Liver (tissue), 9 donors: Measurements from ENCODE around the gene P3H1. TPM values are rescaled to one million over a fixed set of nuclear protein-coding genes. Genes with fewer than 3 reads are reported as not detected.

Experiments used
- DNase-seq: peaks from one replicate; pipeline ENCODE4 v3.0.0-alpha.2; 2017; ENCODE audit warnings: low spot score
- H3K27ac ChIP-seq, 2 donors: one replicate each; pipeline ENCODE4 v1.7.0; 2013; ENCODE audit warnings: inconsistent platforms in 2 of 2, low read length in 2 of 2, control low read depth in 1 of 2, low read depth in 1 of 2, mild to moderate bottlenecking in 1 of 2
- H3K27me3 ChIP-seq, 4 donors: one replicate each; pipeline versions ENCODE4 v1.6.1 to v1.7.0; 2013; ENCODE audit warnings: low read length in 3 of 4, inconsistent platforms in 1 of 4, mild to moderate bottlenecking in 1 of 4, moderate library complexity in 1 of 4; ENCODE audit not compliant: control insufficient read depth in 4 of 4, insufficient read depth in 4 of 4
- H3K36me3 ChIP-seq, 4 donors: one replicate each; pipeline versions ENCODE4 v1.6.1 to v1.7.0; 2013; ENCODE audit warnings: low read length in 3 of 4, mild to moderate bottlenecking in 3 of 4, low read depth in 1 of 4, moderate library complexity in 1 of 4; ENCODE audit not compliant: control insufficient read depth in 4 of 4, insufficient read depth in 3 of 4
- H3K4me1 ChIP-seq, 4 donors: one replicate each; pipeline versions ENCODE4 v1.6.1 to v1.7.0; 2013; ENCODE audit warnings: low read length in 3 of 4, mild to moderate bottlenecking in 3 of 4, moderate library complexity in 1 of 4; ENCODE audit not compliant: control insufficient read depth in 4 of 4, insufficient read depth in 4 of 4
- H3K4me3 ChIP-seq, 3 donors: one replicate each; pipeline versions ENCODE4 v1.6.1 to v1.7.0; 2013; ENCODE audit warnings: low read length in 3 of 3, control low read depth in 1 of 3, low read depth in 1 of 3, mild to moderate bottlenecking in 1 of 3
- H3K9ac ChIP-seq, 2 donors: one replicate each; pipeline ENCODE4 v1.7.0; 2013; ENCODE audit warnings: low read length in 2 of 2, mild to moderate bottlenecking in 2 of 2, moderate library complexity in 2 of 2, control low read depth in 1 of 2, low read depth in 1 of 2
- H3K9me3 ChIP-seq, 4 donors: one replicate each; pipeline versions ENCODE4 v1.6.1 to v1.7.0; 2013; ENCODE audit warnings: low read length in 3 of 4; ENCODE audit not compliant: control insufficient read depth in 4 of 4
- ATF3 ChIP-seq: IDR thresholded peaks from 2 replicates; pipeline ENCODE4 v1.6.1; 2016; ENCODE audit warnings: antibody characterized with exemption
- CTCF ChIP-seq: fragments of 150-350 bp; IDR thresholded peaks from 2 replicates; pipeline ENCODE4 v1.5.1; 2017; ENCODE audit warnings: improper control_type of control experiment, low read depth, low read length; ENCODE audit not compliant: missing input control
- EGR1 ChIP-seq, 2 donors: IDR thresholded peaks; 2 replicates each; pipeline ENCODE4 v1.6.1; 2016 to 2018; ENCODE audit warnings: antibody characterized with exemption in 2 of 2, low read depth in 2 of 2
- FOXA1 ChIP-seq: IDR thresholded peaks from 2 replicates; pipeline ENCODE4 v1.6.1; 2016; ENCODE audit warnings: antibody characterized with exemption
- FOXA2 ChIP-seq: IDR thresholded peaks from 2 replicates; pipeline ENCODE4 v1.6.1; 2016; ENCODE audit warnings: antibody characterized with exemption
- GABPA ChIP-seq, 2 donors: IDR thresholded peaks in 1 of 2; conservative IDR thresholded peaks in 1 of 2; 2 replicates each; pipeline ENCODE4 v1.6.1; 2016; ENCODE audit warnings: antibody characterized with exemption in 2 of 2, mild to moderate bottlenecking in 1 of 2, moderate library complexity in 1 of 2
- HNF4G ChIP-seq: IDR thresholded peaks from 2 replicates; pipeline ENCODE4 v1.6.1; 2016; ENCODE audit warnings: antibody characterized with exemption
- JUND ChIP-seq, 2 donors: IDR thresholded peaks; 2 replicates each; pipeline ENCODE4 v1.6.1; 2016; ENCODE audit warnings: antibody characterized with exemption in 2 of 2
- MAX ChIP-seq: IDR thresholded peaks from 2 replicates; pipeline ENCODE4 v1.6.1; 2016; ENCODE audit warnings: antibody characterized with exemption
- NR2F2 ChIP-seq: IDR thresholded peaks from 2 replicates; pipeline ENCODE4 v1.6.1; 2016; ENCODE audit warnings: antibody characterized with exemption
- RAD21 ChIP-seq, 2 donors: IDR thresholded peaks; 2 replicates each; pipeline ENCODE4 v1.6.1; 2016; ENCODE audit warnings: antibody characterized with exemption in 2 of 2, mild to moderate bottlenecking in 2 of 2
- REST ChIP-seq: IDR thresholded peaks from 2 replicates; pipeline ENCODE4 v1.6.1; 2016; ENCODE audit warnings: antibody characterized with exemption, mild to moderate bottlenecking
- TAF1 ChIP-seq: conservative IDR thresholded peaks from 2 replicates; pipeline ENCODE4 v1.6.1; 2016; ENCODE audit warnings: antibody characterized with exemption, mild to moderate bottlenecking
- YY1 ChIP-seq: IDR thresholded peaks from 2 replicates; pipeline ENCODE4 v1.6.1; 2016; ENCODE audit warnings: antibody characterized with exemption, mild to moderate bottlenecking
- ZBTB33 ChIP-seq: IDR thresholded peaks from 2 replicates; pipeline ENCODE4 v1.6.1; 2016; ENCODE audit warnings: antibody characterized with exemption
- WGBS: extraction: QIAGEN DNeasy Blood & Tissue Kit; methylation state at CpG from one replicate; pipeline ENCODE4 v1.1.7; 2013; 5-methylcytosine and 5-hydroxymethylcytosine counted together
- polyA plus RNA-seq, 2 donors: library from polyadenylated mRNA; stranded (reverse) in 1 of 2; unstranded in 1 of 2; fragments of 200-250 nt in 1 of 2; fragments of >200 nt in 1 of 2; fragmentation: Nextera tagmentation in 1 of 2; extraction: Ambion mirVana in 1 of 2; gene quantifications; one replicate each; pipeline versions ENCODE4 v1.2.1 to v1.2.3, GENCODE V29; 2013 to 2015
- total RNA-seq, 2 donors: library from RNA; depleted of rRNA; stranded (reverse); fragments of >200 nt; gene quantifications; one replicate each; pipeline ENCODE4 v1.2.3, GENCODE V29; 2014
- donor health status: healthy.
- donor health status: healthy.
- donor health status: healthy.
- donor health status: healthy.
- donor health status: healthy.

P3H1 gene
- total and polyA plus RNA-seq, 4 donors, result 14.9 to 28.0 (median 22.7) TPM

GRCh38 chr1:42806171-42806570, 39.3 kb upstream of the P3H1 start (continued):
- TF ChIP-seq REST, result no peak

GRCh38 chr1:42801832-42802473, 35.1 kb upstream of the P3H1 start:
- no peaks in the 10 kb centered on the region for H3K4me1 ChIP-seq
- 84% methylated on average over 8 of the region's 8 CpGs for WGBS
- H3K27me3 ChIP-seq, result no peaks in the 10 kb centered on the region
- H3K36me3 ChIP-seq, result no peaks in the 10 kb centered on the region
- TF ChIP-seq GABPA (IDR thresholded peaks at IDR 0.05 in 1 of 2, conservative IDR thresholded peaks at IDR 0.05 in 1 of 2) (no peak), FOXA1 (no peak), YY1 (no peak), NR2F2 (no peak), EGR1 (IDR thresholded peaks at IDR 0.05; ENCODE audit: low read depth in 2 of 2) (no peak)
- DNase-seq, result no peak
- no peak overlapping the region for H3K9ac ChIP-seq
- H3K4me3 ChIP-seq, result no peak overlapping the region
- no peaks in the 10 kb centered on the region for H3K9me3 ChIP-seq
- H3K27ac ChIP-seq, result no peak overlapping the region

GRCh38 chr1:42797979-42798378, 31.2 kb upstream of the P3H1 start:
- DNase-seq, result no peak
- H3K36me3 ChIP-seq, result no peaks in the 10 kb centered on the region
- 94% methylated on average over 5 of the region's 5 CpGs for WGBS

GRCh38 chr1:42797414-42797813, 30.6 kb upstream of the P3H1 start:
- Histone ChIP-seq H3K27ac (no peak overlapping the region), H3K4me3 (no peak overlapping the region), H3K9ac (no peak overlapping the region), H3K4me1 (no peaks in the 10 kb centered on the region), H3K9me3 (no peaks in the 10 kb centered on the region), H3K36me3 (no peaks in the 10 kb centered on the region), H3K27me3 (no peaks in the 10 kb centered on the region)
- 90% methylated on average over 3 of the region's 3 CpGs for WGBS
- no peak for DNase-seq
- TF ChIP-seq JUND (IDR thresholded peaks at IDR 0.05), result no peak
- no peak for TF ChIP-seq NR2F2
- TF ChIP-seq HNF4G, result no peak
- no peak for TF ChIP-seq ATF3
- TF ChIP-seq RAD21 (IDR thresholded peaks at IDR 0.05), result no peak
- no peak for TF ChIP-seq CTCF
- no peak for TF ChIP-seq FOXA1
- no peak for TF ChIP-seq FOXA2
- TF ChIP-seq GABPA (IDR thresholded peaks at IDR 0.05 in 1 of 2, conservative IDR thresholded peaks at IDR 0.05 in 1 of 2), result no peak
- no peak for TF ChIP-seq EGR1 (IDR thresholded peaks at IDR 0.05; ENCODE audit: low read depth in 2 of 2)
- TF ChIP-seq MAX, result no peak
- no peak for TF ChIP-seq TAF1
- TF ChIP-seq ZBTB33, result no peak

More at GRCh38 chr1:42797979-42798378, 31.2 kb upstream of the P3H1 start:
- no peaks in the 10 kb centered on the region for H3K9me3 ChIP-seq
- no peak overlapping the region for H3K27ac ChIP-seq
- H3K9ac ChIP-seq, result no peak overlapping the region
- no peak overlapping the region for H3K4me3 ChIP-seq
- H3K4me1 ChIP-seq, result no peaks in the 10 kb centered on the region
- TF ChIP-seq GABPA (IDR thresholded peaks at IDR 0.05 in 1 of 2, conservative IDR thresholded peaks at IDR 0.05 in 1 of 2), result no peak
- no peaks in the 10 kb centered on the region for H3K27me3 ChIP-seq
